HCT116 (cell line): Measurements from ENCODE around the gene JAGN1. TPM values are rescaled to one million over a fixed set of nuclear protein-coding genes. Genes with fewer than 3 reads are reported as not detected.

Experiments used
- ATAC-seq: fragments of 200-7000 bp; cut with Tn5 transposase; 2 replicates; pipeline ENCODE4 v1.9.1; 2020; ENCODE audit warnings: mild to moderate bottlenecking, moderate library complexity
- BruUV-seq: library from RNA; stranded (reverse); fragments of 400-500 nt; replicated peaks from 2 replicates; lab custom pipeline; 2021; lab: Mats Ljungman, UMichigan
- CTCF ChIA-PET: fragments of 300-600 bp; sonication (Branson Sonifier 250); formaldehyde crosslinking; loops from one replicate; lab custom pipeline; 2021; ENCODE audit warnings: antibody characterized with exemption; lab: Charles Lee
- POLR2A ChIA-PET: fragments of 300-600, 350-600 bp; sonication (Branson Sonifier 250); formaldehyde crosslinking; loops from one replicate; lab custom pipeline; 2021; ENCODE audit warnings: antibody characterized with exemption; lab: Charles Lee
- RAD21 ChIA-PET, 2 experiments: fragments of 300-600 bp; sonication (Branson Sonifier 250); formaldehyde crosslinking; loops; one replicate each; lab custom pipeline; 2023; ENCODE audit warnings: low total read pairs in 2 of 2; ENCODE audit not compliant: uncharacterized antibody in 2 of 2, unreplicated experiment in 2 of 2, low non-redundant PET in 1 of 2; lab: Charles Lee
- DNase-seq: peaks from one replicate; pipeline ENCODE4 v3.0.0-alpha.2; 2010; ENCODE audit warnings: low read depth, low spot score
- H2AFZ ChIP-seq: fragments of 200-600 bp; shearing (Covaris generic), sonication (generic); 2 replicates; pipeline ENCODE4 v1.6.1; 2017; ENCODE audit warnings: low read depth, mixed run types, mixed read lengths, antibody characterized with exemption, low read length; ENCODE audit not compliant: poor library complexity, severe bottlenecking
- H3K27ac ChIP-seq: 2 replicates; pipeline ENCODE4 v1.5.1; 2012; ENCODE audit warnings: low read depth, low read length
- H3K27me3 ChIP-seq: fragments of 200-600 bp; sonication (generic); 2 replicates; pipeline ENCODE4 v1.6.1; 2016; ENCODE audit warnings: mixed run types, low read length, mixed read lengths; ENCODE audit not compliant: insufficient read depth
- H3K36me3 ChIP-seq, 2 experiments: fragments of 200-500 bp in 1 of 2; fragments of 200-600 bp in 1 of 2; sonication (Bioruptor generic) in 1 of 2; sonication (generic) in 1 of 2; 2 replicates each; pipeline versions ENCODE4 v1.5.1 to v1.6.1; 2014 to 2016; ENCODE audit warnings: low read length in 2 of 2, inconsistent platforms in 1 of 2, mixed read lengths in 1 of 2, mixed run types in 1 of 2; ENCODE audit not compliant: insufficient read depth in 2 of 2, control insufficient read depth in 1 of 2
- H3K4me1 ChIP-seq, 2 experiments: fragments of 200-600 bp in 1 of 2; sonication (generic) in 1 of 2; 2 replicates each; pipeline versions ENCODE4 v1.5.1 to v1.6.1; 2012 to 2017; ENCODE audit warnings: low read length in 2 of 2, inconsistent platforms in 1 of 2, mild to moderate bottlenecking in 1 of 2, mixed read lengths in 1 of 2, mixed run types in 1 of 2, moderate library complexity in 1 of 2; ENCODE audit not compliant: insufficient read depth in 2 of 2, control insufficient read depth in 1 of 2
- H3K4me2 ChIP-seq: fragments of 200-600 bp; sonication (generic); 2 replicates; pipeline ENCODE4 v1.6.1; 2017; ENCODE audit warnings: mixed run types, low read length, mixed read lengths
- H3K4me3 ChIP-seq, 2 experiments: fragments of 200-600 bp in 1 of 2; sonication (generic) in 1 of 2; replicated peaks in 1 of 2; 2 replicates each; pipeline ENCODE4 v1.5.1; 2011 to 2016; ENCODE audit warnings: low read length in 2 of 2, control low read depth in 1 of 2, low read depth in 1 of 2, mild to moderate bottlenecking in 1 of 2, mixed read lengths in 1 of 2, mixed run types in 1 of 2
- H3K79me2 ChIP-seq: fragments of 200-600 bp; sonication (generic); 2 replicates; pipeline ENCODE4 v1.6.1; 2017; ENCODE audit warnings: mild to moderate bottlenecking, mixed run types, low read length, moderate library complexity, mixed read lengths; ENCODE audit not compliant: insufficient read depth
- H3K9ac ChIP-seq: fragments of 200-600 bp; sonication (generic); 2 replicates; pipeline ENCODE4 v1.6.1; 2016; ENCODE audit warnings: low read length, mixed read lengths
- H3K9me2 ChIP-seq: fragments of 200-600 bp; sonication (generic), shearing (Covaris generic); 2 replicates; pipeline ENCODE4 v1.6.1; 2017; ENCODE audit warnings: mixed run types, mild to moderate bottlenecking, moderate library complexity; ENCODE audit not compliant: insufficient read depth
- H3K9me3 ChIP-seq, 2 experiments: fragments of 200-500 bp in 1 of 2; fragments of 200-600 bp in 1 of 2; sonication (Bioruptor generic) in 1 of 2; sonication (generic) in 1 of 2; 2 replicates each; pipeline ENCODE4 v1.6.1; 2014 to 2017; ENCODE audit warnings: low read length in 2 of 2, mixed read lengths in 2 of 2, inconsistent platforms in 1 of 2, low read depth in 1 of 2, mild to moderate bottlenecking in 1 of 2, mixed run types in 1 of 2, moderate library complexity in 1 of 2; ENCODE audit not compliant: control insufficient read depth in 1 of 2, insufficient read depth in 1 of 2
- H4K20me1 ChIP-seq: fragments of 200-600 bp; sonication (generic), shearing (Covaris generic); 2 replicates; pipeline ENCODE4 v1.6.1; 2017; ENCODE audit warnings: mixed run types, mild to moderate bottlenecking, moderate library complexity; ENCODE audit not compliant: insufficient read depth
- ATF3 ChIP-seq: IDR thresholded peaks from 2 replicates; pipeline ENCODE4 v1.6.1; 2012
- CBX3 ChIP-seq: IDR thresholded peaks from 2 replicates; pipeline ENCODE4 v1.6.1; 2012; ENCODE audit warnings: low read depth
- CEBPB ChIP-seq: IDR thresholded peaks from 2 replicates; pipeline ENCODE4 v1.6.1; 2012; ENCODE audit warnings: low read depth
- EGR1 ChIP-seq: IDR thresholded peaks from 2 replicates; pipeline ENCODE4 v1.6.1; 2012; ENCODE audit warnings: low read depth
- ELF1 ChIP-seq: IDR thresholded peaks from 2 replicates; pipeline ENCODE4 v1.6.1; 2012; ENCODE audit warnings: low read depth, borderline replicate concordance
- EZH2 ChIP-seq: fragments of 200-600 bp; sonication (generic); IDR thresholded peaks from 2 replicates; pipeline ENCODE4 v1.6.1; 2017; ENCODE audit warnings: antibody characterized with exemption, mixed run types
- FOSL1 ChIP-seq: IDR thresholded peaks from 2 replicates; pipeline ENCODE4 v1.6.1; 2012; ENCODE audit warnings: low read depth
- JUND ChIP-seq: IDR thresholded peaks from 2 replicates; pipeline ENCODE4 v1.6.1; 2012
- MAX ChIP-seq: IDR thresholded peaks from 2 replicates; pipeline ENCODE4 v1.6.1; 2012
- POLR2A ChIP-seq: IDR thresholded peaks from 2 replicates; pipeline ENCODE4 v1.7.0; 2011; ENCODE audit warnings: borderline replicate concordance; ENCODE audit not compliant: insufficient read depth, insufficient read length; ENCODE audit errors: extremely low read depth
- POLR2AphosphoS5 ChIP-seq: IDR thresholded peaks from 2 replicates; pipeline ENCODE4 v1.6.1; 2011; ENCODE audit warnings: mild to moderate bottlenecking, low read depth, low read length, moderate library complexity
- REST ChIP-seq: IDR thresholded peaks from 2 replicates; pipeline ENCODE4 v1.6.1; 2012; ENCODE audit warnings: low read depth
- SIN3A ChIP-seq: IDR thresholded peaks from 2 replicates; pipeline ENCODE4 v1.6.1; 2012; ENCODE audit warnings: low read depth
- SP1 ChIP-seq: IDR thresholded peaks from 2 replicates; pipeline ENCODE4 v1.6.1; 2012; ENCODE audit warnings: low read depth
- SRF ChIP-seq: IDR thresholded peaks from 2 replicates; pipeline ENCODE4 v1.6.1; 2012; ENCODE audit warnings: low read depth
- YY1 ChIP-seq: IDR thresholded peaks from 2 replicates; pipeline ENCODE4 v1.6.1; 2011; ENCODE audit warnings: low read length, low read depth, moderate library complexity, mild to moderate bottlenecking; ENCODE audit not compliant: insufficient replicate concordance; ENCODE audit errors: extremely low read depth
- ZNF274 ChIP-seq: fragments of 200-500 bp; sonication (Bioruptor generic); IDR thresholded peaks from 2 replicates; pipeline ENCODE4 v1.6.1; 2014; ENCODE audit warnings: mild to moderate bottlenecking, low read depth, low read length, inconsistent platforms
- intact Hi-C: fragments of 100-400 bp; cut with micrococcal nuclease; formaldehyde crosslinking; loops from 2 replicates; pipeline ENCODE4 v1.10.0; 2022
- total RNA-seq: library from RNA; stranded (reverse); gene quantifications from one replicate; pipeline ENCODE4 v1.2.1, GENCODE V29; 2021; ENCODE audit not compliant: unreplicated experiment
- TF ChIP-seq, protein P1 (sequence below): IDR thresholded peaks from 2 replicates; pipeline ENCODE4 v1.6.1; 2011; ENCODE audit warnings: mild to moderate bottlenecking, low read length, moderate library complexity; ENCODE audit not compliant: insufficient replicate concordance; ENCODE audit errors: extremely low read depth

Gene JAGN1
- total RNA-seq, 1 experiment from 2014 or later = 33.4 TPM

- Histone ChIP-seq H3K9ac (no peak overlapping the region), H3K27ac (no peak overlapping the region), H3K27me3 (no peaks in the 10 kb centered on the region), H3K4me2 (no peak overlapping the region), H4K20me1 (no peaks in the 10 kb centered on the region), H3K9me3 (no peaks in the 10 kb centered on the region), H3K79me2 (peaks cover 31% of the 10 kb centered on the region), H3K4me3 (no peak overlapping the region), H2AFZ (no peak overlapping the region), H3K4me1 (peaks cover 19 to 38% of the 10 kb centered on the region in 2 experiments), H3K9me2 (no peaks in the 10 kb centered on the region), H3K36me3 (peaks cover 11 to 13% of the 10 kb centered on the region in 2 experiments; a peak in 3 of 4 replicates)
- CTCF ChIA-PET = no interaction called here
- no TSS peak for BruUV-seq
- no peak for DNase-seq
- ATAC-seq = no peak
- intact Hi-C loops = no loop called here
- no peak for TF ChIP-seq JUND
- TF ChIP-seq EZH2 = no peak
- TF ChIP-seq EGR1 = no peak
- TF ChIP-seq SIN3A = no peak
- TF ChIP-seq SRF = no peak
- no peak for TF ChIP-seq ATF3
- no peak for TF ChIP-seq YY1
- no peak for TF ChIP-seq SP1
- no peak for TF ChIP-seq POLR2AphosphoS5
- TF ChIP-seq CBX3 = no peak
- TF ChIP-seq CEBPB = no peak
- TF ChIP-seq, protein P1, sequence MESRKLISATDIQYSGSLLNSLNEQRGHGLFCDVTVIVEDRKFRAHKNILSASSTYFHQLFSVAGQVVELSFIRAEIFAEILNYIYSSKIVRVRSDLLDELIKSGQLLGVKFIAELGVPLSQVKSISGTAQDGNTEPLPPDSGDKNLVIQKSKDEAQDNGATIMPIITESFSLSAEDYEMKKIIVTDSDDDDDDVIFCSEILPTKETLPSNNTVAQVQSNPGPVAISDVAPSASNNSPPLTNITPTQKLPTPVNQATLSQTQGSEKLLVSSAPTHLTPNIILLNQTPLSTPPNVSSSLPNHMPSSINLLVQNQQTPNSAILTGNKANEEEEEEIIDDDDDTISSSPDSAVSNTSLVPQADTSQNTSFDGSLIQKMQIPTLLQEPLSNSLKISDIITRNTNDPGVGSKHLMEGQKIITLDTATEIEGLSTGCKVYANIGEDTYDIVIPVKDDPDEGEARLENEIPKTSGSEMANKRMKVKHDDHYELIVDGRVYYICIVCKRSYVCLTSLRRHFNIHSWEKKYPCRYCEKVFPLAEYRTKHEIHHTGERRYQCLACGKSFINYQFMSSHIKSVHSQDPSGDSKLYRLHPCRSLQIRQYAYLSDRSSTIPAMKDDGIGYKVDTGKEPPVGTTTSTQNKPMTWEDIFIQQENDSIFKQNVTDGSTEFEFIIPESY = no peak
- TF ChIP-seq ZNF274 = no peak
- TF ChIP-seq POLR2A = no peak
- TF ChIP-seq REST = no peak
- no peak for TF ChIP-seq FOSL1
- no peak for TF ChIP-seq ELF1
- TF ChIP-seq MAX = no peak
- TF ChIP-seq, all 23 proteins: peak for 0
- ChIA-PET RAD21 (no interaction called here), POLR2A (no interaction called here)
These were observed 1.9 kb upstream of the JAGN1 start for GRCh38 chr3:9888540-9888939.
